ENCODE data around the gene FAM200C. TPM values are rescaled to one million over a fixed set of nuclear protein-coding genes. Genes with fewer than 3 reads are reported as not detected.

FAM200C gene
- total and polyA plus RNA-seq, 2 of the 13 experiments (the other 11 are each of a cell fraction or from before 2014, with no cell fraction given): 3.2 to 4.7 TPM

DNA sequence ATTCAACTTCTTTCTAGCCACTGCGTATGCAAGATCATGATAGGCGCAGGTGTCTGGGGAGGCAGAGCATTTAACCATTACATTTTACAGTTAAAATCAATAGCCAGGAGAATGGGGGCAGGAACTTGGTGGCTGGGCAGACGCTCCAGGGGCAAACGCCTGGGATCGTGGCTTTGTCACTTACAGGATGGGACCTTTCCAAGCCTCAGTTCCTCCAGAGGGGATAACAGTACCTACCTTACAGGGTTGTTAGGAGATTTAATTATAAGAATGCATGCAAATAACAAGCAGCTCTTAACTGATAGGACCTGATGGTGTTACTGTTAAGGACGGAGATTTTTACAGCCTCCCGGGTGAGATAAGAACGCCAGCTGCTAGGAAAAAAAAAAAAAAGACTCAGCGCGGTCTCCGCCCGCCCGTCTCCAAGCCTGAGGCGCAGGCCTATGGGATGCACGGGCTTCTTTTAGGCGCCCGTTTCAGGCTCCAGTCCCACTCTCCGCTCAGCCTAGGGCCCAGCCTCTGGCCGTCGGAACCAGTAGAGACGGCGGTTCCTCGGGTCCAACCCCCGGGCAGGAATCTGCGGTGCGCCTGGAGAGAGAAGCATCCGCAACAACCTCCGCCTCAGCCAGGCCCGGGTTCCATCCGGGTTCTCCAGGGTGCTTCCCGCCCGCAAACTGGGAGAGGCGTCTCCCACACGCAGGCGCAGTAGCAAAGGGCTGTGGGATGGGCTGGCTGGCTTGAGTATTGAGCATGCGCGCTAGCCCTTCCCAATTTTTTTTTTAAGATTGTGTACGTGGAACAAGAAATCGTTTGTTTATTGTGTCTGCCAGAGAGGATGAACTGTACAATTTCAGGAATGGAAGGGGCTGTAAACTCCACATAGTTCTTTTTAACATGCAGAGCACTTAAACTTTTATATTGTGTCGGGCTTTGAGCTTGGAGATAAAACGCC is at the start of gene FAM200C (continued):
- TF ChIP-seq, protein P1, sequence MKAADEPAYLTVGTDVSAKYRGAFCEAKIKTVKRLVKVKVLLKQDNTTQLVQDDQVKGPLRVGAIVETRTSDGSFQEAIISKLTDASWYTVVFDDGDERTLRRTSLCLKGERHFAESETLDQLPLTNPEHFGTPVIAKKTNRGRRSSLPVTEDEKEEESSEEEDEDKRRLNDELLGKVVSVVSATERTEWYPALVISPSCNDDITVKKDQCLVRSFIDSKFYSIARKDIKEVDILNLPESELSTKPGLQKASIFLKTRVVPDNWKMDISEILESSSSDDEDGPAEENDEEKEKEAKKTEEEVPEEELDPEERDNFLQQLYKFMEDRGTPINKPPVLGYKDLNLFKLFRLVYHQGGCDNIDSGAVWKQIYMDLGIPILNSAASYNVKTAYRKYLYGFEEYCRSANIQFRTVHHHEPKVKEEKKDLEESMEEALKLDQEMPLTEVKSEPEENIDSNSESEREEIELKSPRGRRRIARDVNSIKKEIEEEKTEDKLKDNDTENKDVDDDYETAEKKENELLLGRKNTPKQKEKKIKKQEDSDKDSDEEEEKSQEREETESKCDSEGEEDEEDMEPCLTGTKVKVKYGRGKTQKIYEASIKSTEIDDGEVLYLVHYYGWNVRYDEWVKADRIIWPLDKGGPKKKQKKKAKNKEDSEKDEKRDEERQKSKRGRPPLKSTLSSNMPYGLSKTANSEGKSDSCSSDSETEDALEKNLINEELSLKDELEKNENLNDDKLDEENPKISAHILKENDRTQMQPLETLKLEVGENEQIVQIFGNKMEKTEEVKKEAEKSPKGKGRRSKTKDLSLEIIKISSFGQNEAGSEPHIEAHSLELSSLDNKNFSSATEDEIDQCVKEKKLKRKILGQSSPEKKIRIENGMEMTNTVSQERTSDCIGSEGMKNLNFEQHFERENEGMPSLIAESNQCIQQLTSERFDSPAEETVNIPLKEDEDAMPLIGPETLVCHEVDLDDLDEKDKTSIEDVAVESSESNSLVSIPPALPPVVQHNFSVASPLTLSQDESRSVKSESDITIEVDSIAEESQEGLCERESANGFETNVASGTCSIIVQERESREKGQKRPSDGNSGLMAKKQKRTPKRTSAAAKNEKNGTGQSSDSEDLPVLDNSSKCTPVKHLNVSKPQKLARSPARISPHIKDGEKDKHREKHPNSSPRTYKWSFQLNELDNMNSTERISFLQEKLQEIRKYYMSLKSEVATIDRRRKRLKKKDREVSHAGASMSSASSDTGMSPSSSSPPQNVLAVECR (CRISPR knock-in tag; IDR thresholded peaks at IDR 0.05; ENCODE audit: borderline replicate concordance): peak; percentile 82; the same call in 1 of the 2 replicates
- TF ChIP-seq, protein P2, sequence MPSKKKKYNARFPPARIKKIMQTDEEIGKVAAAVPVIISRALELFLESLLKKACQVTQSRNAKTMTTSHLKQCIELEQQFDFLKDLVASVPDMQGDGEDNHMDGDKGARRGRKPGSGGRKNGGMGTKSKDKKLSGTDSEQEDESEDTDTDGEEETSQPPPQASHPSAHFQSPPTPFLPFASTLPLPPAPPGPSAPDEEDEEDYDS (CRISPR knock-in tag; IDR thresholded peaks at IDR 0.05): peak; percentile 59; the same call in 1 of the 2 replicates
- no peak for TF ChIP-seq ZNF383 (CRISPR knock-in tag; IDR thresholded peaks at IDR 0.05; ENCODE audit: borderline replicate concordance)
- TF ChIP-seq, protein P3, sequence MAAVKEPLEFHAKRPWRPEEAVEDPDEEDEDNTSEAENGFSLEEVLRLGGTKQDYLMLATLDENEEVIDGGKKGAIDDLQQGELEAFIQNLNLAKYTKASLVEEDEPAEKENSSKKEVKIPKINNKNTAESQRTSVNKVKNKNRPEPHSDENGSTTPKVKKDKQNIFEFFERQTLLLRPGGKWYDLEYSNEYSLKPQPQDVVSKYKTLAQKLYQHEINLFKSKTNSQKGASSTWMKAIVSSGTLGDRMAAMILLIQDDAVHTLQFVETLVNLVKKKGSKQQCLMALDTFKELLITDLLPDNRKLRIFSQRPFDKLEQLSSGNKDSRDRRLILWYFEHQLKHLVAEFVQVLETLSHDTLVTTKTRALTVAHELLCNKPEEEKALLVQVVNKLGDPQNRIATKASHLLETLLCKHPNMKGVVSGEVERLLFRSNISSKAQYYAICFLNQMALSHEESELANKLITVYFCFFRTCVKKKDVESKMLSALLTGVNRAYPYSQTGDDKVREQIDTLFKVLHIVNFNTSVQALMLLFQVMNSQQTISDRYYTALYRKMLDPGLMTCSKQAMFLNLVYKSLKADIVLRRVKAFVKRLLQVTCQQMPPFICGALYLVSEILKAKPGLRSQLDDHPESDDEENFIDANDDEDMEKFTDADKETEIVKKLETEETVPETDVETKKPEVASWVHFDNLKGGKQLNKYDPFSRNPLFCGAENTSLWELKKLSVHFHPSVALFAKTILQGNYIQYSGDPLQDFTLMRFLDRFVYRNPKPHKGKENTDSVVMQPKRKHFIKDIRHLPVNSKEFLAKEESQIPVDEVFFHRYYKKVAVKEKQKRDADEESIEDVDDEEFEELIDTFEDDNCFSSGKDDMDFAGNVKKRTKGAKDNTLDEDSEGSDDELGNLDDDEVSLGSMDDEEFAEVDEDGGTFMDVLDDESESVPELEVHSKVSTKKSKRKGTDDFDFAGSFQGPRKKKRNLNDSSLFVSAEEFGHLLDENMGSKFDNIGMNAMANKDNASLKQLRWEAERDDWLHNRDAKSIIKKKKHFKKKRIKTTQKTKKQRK (IDR thresholded peaks at IDR 0.05; ENCODE audit: low read length): no peak
- no peak for TF ChIP-seq TBL1XR1 (IDR thresholded peaks at IDR 0.05; ENCODE audit: borderline replicate concordance, low read length, partially characterized antibody)
- TF ChIP-seq TGIF2 (CRISPR knock-in tag; IDR thresholded peaks at IDR 0.05): no peak
- TF ChIP-seq EEA1 (CRISPR knock-in tag; IDR thresholded peaks at IDR 0.05; ENCODE audit: borderline replicate concordance): no peak
- TF ChIP-seq ZNF598 (CRISPR knock-in tag; IDR thresholded peaks at IDR 0.05; ENCODE audit: borderline replicate concordance): 0 out of 2 replicates have a peak, but pooled peaks have one; percentile 52
- peak; percentile 73; the same call in 1 of the 2 replicates for TF ChIP-seq FOXC1 (CRISPR knock-in tag; IDR thresholded peaks at IDR 0.05; ENCODE audit: borderline replicate concordance)
- no peak for TF ChIP-seq PHF5A (CRISPR knock-in tag; IDR thresholded peaks at IDR 0.05; ENCODE audit: low read depth, unreplicated experiment)
- 0 out of 2 replicates have a peak, but pooled peaks have one; percentile 12 for TF ChIP-seq HOXA5 (CRISPR knock-in tag; IDR thresholded peaks at IDR 0.05)
- TF ChIP-seq SRF (IDR thresholded peaks at IDR 0.05; ENCODE audit: low read depth, low read length): no peak
- TF ChIP-seq PHF8 (CRISPR knock-in tag; IDR thresholded peaks at IDR 0.05): peak; percentile 100
- TF ChIP-seq, protein P4, sequence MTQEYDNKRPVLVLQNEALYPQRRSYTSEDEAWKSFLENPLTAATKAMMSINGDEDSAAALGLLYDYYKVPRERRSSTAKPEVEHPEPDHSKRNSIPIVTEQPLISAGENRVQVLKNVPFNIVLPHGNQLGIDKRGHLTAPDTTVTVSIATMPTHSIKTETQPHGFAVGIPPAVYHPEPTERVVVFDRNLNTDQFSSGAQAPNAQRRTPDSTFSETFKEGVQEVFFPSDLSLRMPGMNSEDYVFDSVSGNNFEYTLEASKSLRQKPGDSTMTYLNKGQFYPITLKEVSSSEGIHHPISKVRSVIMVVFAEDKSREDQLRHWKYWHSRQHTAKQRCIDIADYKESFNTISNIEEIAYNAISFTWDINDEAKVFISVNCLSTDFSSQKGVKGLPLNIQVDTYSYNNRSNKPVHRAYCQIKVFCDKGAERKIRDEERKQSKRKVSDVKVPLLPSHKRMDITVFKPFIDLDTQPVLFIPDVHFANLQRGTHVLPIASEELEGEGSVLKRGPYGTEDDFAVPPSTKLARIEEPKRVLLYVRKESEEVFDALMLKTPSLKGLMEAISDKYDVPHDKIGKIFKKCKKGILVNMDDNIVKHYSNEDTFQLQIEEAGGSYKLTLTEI (CRISPR knock-in tag; conservative IDR thresholded peaks at IDR 0.05): no peak
- peak; percentile 66 for TF ChIP-seq AGO2 (optimal IDR thresholded peaks at IDR 0.05; ENCODE audit: low read depth, low read length)
- TF ChIP-seq KDM5A (IDR thresholded peaks at IDR 0.05; ENCODE audit: borderline replicate concordance, low read length): peak; percentile 78; the same call in 1 of the 2 replicates
- TF ChIP-seq ZNF124 (CRISPR knock-in tag; IDR thresholded peaks at IDR 0.05): peak; percentile 29; the same call in 1 of the 2 replicates
- no peak for TF ChIP-seq ZNF225 (CRISPR knock-in tag; IDR thresholded peaks at IDR 0.05)

All from HepG2 (cell line).